ENCODE measurements around the gene PLEKHO2. TPM values are rescaled to one million over a fixed set of nuclear protein-coding genes. Genes with fewer than 3 reads are reported as not detected.

Gene PLEKHO2
- total RNA-seq, 1 donor from 2014 or later: 8.8 TPM

GRCh38 chr15:64824929-64825430 is 16.7 kb upstream of the PLEKHO2 start:
- Mint-ChIP-seq H3K36me3 (peaks cover 2% of the 10 kb centered on the region), H3K9me3 (no peaks in the 10 kb centered on the region)

GRCh38 chr15:64825431-64826294 is 16.1 kb upstream of the PLEKHO2 start, which contains the start of gene PIF1:
TSS of gene PIF1 (minus strand) at chr15:64825647. CDS start at chr15:64824335, 1,312 bp downstream.
- H3K4me1 Mint-ChIP-seq: peaks cover 23% of the 10 kb centered on the region
- H3K9me3 Mint-ChIP-seq: no peaks in the 10 kb centered on the region
- TF ChIP-seq, protein P1, sequence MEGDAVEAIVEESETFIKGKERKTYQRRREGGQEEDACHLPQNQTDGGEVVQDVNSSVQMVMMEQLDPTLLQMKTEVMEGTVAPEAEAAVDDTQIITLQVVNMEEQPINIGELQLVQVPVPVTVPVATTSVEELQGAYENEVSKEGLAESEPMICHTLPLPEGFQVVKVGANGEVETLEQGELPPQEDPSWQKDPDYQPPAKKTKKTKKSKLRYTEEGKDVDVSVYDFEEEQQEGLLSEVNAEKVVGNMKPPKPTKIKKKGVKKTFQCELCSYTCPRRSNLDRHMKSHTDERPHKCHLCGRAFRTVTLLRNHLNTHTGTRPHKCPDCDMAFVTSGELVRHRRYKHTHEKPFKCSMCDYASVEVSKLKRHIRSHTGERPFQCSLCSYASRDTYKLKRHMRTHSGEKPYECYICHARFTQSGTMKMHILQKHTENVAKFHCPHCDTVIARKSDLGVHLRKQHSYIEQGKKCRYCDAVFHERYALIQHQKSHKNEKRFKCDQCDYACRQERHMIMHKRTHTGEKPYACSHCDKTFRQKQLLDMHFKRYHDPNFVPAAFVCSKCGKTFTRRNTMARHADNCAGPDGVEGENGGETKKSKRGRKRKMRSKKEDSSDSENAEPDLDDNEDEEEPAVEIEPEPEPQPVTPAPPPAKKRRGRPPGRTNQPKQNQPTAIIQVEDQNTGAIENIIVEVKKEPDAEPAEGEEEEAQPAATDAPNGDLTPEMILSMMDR (IDR thresholded peaks at IDR 0.05; ENCODE audit: unreplicated experiment): no peak
- H3K36me3 Mint-ChIP-seq: peaks cover 1% of the 10 kb centered on the region
- peak within 1 kb of the TSS; percentile 97 for H3K27ac Mint-ChIP-seq
- DNase-seq (ENCODE audit: low spot score in 2 of 2, unreplicated experiment in 2 of 2): peak; percentile 64 to 82
- H3K4me3 Mint-ChIP-seq: peak within 1 kb of the TSS; percentile 80
- peaks cover 23% of the 10 kb centered on the region for H3K27me3 Mint-ChIP-seq (ENCODE audit: low read depth)

More at GRCh38 chr15:64824929-64825430, 16.7 kb upstream of the PLEKHO2 start:
- H3K4me1 Mint-ChIP-seq: peaks cover 20% of the 10 kb centered on the region
- no peak for DNase-seq (ENCODE audit: low spot score in 2 of 2, unreplicated experiment in 2 of 2)
- H3K27ac Mint-ChIP-seq: peak overlapping the region; percentile 53
- peak overlapping the region; percentile 80 for H3K4me3 Mint-ChIP-seq
- H3K27me3 Mint-ChIP-seq (ENCODE audit: low read depth): peaks cover 23% of the 10 kb centered on the region
- TF ChIP-seq, protein P1 (IDR thresholded peaks at IDR 0.05; ENCODE audit: unreplicated experiment): no peak

GRCh38 chr15:64828985-64829384 is 12.7 kb upstream of the PLEKHO2 start:
- Mint-ChIP-seq H3K4me3 (no peak overlapping the region), H3K36me3 (no peaks in the 10 kb centered on the region), H3K27ac (no peak overlapping the region), H3K9me3 (no peaks in the 10 kb centered on the region), H3K27me3 (ENCODE audit: low read depth) (peaks cover 12% of the 10 kb centered on the region), H3K4me1 (peaks cover 23% of the 10 kb centered on the region)
- no peak for DNase-seq (ENCODE audit: low spot score in 2 of 2, unreplicated experiment in 2 of 2)
- TF ChIP-seq, protein P1 (IDR thresholded peaks at IDR 0.05; ENCODE audit: unreplicated experiment): no peak

DNA sequence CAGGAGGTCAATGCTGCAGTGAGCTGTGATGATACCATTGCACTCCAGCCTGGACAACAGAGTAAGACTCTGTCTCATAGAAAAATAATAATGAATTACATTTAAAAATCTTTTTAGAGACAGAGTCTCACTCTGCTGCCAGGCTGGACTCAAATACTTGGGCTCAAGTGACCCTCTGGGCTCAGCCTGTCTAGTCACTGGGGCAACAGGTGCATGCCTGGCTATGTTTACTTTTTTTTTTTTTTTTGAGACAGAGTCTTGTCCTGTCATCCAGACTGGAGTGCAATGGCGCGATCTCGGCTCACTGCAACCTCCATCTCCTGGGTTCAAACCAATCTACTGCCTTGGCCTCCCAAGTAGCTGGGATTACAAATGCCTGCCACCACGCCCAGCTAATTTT is 8.0 kb upstream of the PLEKHO2 start:
- TF ChIP-seq, protein P1 (IDR thresholded peaks at IDR 0.05; ENCODE audit: unreplicated experiment): no peak
- DNase-seq (ENCODE audit: low spot score in 2 of 2, unreplicated experiment in 2 of 2): no peak
- Mint-ChIP-seq H3K4me3 (no peak overlapping the region), H3K36me3 (peaks cover 2% of the 10 kb centered on the region), H3K27ac (no peak overlapping the region), H3K9me3 (no peaks in the 10 kb centered on the region), H3K4me1 (peaks cover 13% of the 10 kb centered on the region), H3K27me3 (ENCODE audit: low read depth) (no peaks in the 10 kb centered on the region)

GRCh38 chr15:64836023-64836536 is 5.6 kb upstream of the PLEKHO2 start:
- Mint-ChIP-seq H3K4me1 (peaks cover 14% of the 10 kb centered on the region), H3K27ac (peak overlapping the region; percentile 53), H3K36me3 (peaks cover 2% of the 10 kb centered on the region)

More at GRCh38 chr15:64836023-64836536, 5.6 kb upstream of the PLEKHO2 start:
- DNase-seq (ENCODE audit: low spot score in 2 of 2, unreplicated experiment in 2 of 2): no peak
- TF ChIP-seq, protein P1 (IDR thresholded peaks at IDR 0.05; ENCODE audit: unreplicated experiment): no peak
- peak overlapping the region; percentile 48 for H3K4me3 Mint-ChIP-seq
- no peaks in the 10 kb centered on the region for H3K9me3 Mint-ChIP-seq
- H3K27me3 Mint-ChIP-seq (ENCODE audit: low read depth): no peaks in the 10 kb centered on the region
